Activated CD8-positive, alpha-beta memory T cell treated with anti-CD3 and anti-CD28 coated beads, Interleukin-2, amount 50 U/mL, for 24 hours (primary cell): ENCODE results near the gene SBNO1.
"Not testable (repeated sequence)": the region's sequence is repeated elsewhere in the genome, so short reads cannot be mapped to it uniquely, and the experiment has no call there.

Experiments used
- DNase-seq: peaks from one replicate; pipeline ENCODE4 v3.0.0-alpha.2; 2020; ENCODE audit errors: extremely low read depth

Gene SBNO1

DNA sequence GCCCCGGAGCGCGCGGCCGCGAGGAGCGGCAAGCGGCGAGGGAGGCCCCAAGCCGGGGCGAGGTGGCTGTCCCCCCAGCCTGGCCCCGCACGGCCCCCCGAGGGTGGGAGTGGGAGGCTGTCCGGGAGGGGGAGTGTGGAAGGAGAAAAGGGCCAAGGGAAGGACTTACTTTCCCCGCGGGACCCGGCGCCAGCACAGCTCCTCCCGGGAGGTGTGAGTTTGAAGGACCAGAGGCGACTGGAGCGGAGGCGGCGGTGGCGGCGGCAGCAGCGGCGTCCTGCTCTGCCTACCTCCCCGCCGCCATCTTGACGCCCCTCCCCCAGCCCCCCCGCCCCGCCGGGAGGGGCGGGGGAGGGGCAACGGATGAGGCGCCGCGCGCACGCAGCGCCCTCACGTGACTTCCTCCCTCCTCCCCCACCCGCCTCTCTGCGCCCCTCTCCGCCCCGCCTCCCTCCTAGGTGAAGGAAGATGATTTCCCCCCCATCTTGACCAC is at the start of gene SBNO1:
TSS of gene SBNO1 (minus strand) at position 316 of the 493 bp plus-strand sequence. CDS start 14,406 bp downstream, outside the sequence.
- peak; percentile 73 for DNase-seq

DNA sequence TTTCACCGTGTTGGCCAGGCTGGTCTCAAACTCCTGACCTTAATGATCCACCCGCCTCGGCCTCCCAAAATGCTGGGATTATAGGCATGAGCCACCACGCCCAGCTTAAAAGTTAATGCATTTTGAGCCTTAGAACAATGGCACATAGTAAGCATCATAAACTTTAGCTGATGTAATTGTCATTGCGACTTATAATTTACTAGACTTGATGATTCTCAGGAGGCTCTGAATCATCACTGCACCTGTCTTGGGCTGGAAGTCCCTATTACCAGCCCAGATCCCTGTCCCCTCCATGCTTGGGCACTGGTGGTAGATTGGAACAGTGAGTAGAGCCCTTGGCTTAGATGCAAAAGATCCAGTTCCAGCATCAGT is 45.4 kb upstream of the SBNO1 start:
- DNase-seq: no peak

DNA sequence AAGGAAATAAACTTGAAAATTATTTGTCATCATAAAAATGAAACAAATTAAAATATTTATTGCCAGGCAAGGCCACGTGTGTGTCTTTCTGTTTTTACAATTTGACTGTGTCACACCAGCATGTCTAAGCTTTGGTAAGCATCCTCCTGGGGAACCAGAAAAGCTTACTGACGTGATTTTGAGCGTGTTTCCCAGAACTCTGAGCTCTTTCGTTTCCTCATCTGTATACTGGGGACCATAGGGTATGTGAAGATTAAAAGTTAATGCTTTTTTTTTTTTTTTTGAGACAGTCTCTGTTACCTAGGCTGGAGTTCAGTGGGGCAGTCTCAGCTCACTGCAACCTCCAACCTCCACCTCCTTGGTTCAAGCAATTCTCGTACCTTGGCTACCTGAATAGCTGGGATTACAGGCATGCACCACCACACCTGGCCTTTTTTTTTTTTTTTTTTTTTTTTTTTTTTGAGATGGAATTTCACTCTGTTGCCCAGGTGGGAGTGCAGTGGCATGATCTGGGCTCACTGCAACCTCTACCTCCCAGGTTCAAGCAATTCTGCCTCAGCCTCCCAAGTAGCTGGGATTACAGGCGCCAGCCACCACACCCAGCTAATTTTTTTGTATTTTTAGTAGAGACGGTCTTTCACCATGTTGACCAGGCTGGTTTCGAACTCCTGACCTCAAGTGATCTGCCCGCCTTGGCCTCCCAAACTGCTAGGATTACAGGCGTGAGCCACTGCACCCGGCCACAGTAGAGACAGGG is 44.8 kb upstream of the SBNO1 start:
- not testable (repeated sequence) for DNase-seq

DNA sequence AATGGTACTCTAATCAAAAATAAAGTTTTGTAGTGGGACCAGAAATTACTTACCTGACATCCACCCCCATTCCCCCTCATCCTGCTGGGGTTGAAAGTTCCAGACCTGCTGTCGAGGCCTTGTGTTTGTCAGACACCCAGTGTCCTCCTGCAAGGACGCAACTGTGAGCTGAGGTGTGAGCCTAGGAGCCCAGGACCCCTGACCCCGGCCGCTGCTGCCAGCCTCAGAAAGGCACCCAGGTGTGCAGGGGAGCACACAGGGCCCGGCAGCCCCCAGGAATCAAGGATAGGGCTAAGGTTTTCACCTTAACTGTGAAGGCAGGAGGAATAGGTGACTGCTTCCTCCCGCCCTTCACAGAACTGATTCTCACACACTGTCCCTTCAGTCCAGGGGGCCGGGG is 44.0 kb upstream of the SBNO1 start:
- DNase-seq: not testable (repeated sequence)

DNA sequence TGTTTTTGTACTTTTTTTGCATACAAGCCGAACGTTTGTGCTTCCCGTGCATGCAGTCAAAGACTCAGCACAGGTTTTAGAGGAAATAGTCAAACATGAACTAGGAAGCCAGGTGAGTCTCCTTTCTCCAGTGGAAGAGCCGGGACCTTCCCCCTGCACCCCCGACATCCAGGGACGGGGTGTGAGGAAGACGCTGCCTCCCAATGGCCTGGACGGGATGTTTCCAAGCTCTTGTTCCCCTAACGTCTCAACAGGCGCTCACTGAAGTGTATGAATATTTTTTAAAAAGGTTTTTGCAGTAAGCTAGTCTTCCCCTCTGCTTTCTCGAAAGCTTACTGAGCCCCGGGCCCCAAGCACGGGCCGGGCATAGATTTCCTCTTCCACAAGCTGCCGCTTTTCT is 43.3 kb upstream of the SBNO1 start:
- DNase-seq: not testable (repeated sequence)

DNA sequence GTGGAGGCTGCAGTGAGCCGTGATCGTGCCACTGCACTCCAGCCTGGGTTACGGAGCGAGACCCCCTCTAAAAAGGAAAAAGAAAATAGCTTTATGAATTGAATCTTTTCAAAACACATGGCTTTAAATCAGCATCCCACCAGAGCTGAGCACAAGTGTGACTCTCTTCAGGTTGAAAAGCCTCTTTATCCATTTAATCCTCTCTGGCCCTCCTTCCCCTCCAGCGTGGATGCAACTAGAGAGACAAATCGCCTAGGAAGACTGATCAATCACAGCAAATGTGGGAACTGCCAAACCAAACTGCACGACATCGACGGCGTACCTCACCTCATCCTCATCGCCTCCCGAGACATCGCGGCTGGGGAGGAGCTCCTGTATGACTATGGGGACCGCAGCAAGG is 42.6 kb upstream of the SBNO1 start:
- not testable (repeated sequence) for DNase-seq

DNA sequence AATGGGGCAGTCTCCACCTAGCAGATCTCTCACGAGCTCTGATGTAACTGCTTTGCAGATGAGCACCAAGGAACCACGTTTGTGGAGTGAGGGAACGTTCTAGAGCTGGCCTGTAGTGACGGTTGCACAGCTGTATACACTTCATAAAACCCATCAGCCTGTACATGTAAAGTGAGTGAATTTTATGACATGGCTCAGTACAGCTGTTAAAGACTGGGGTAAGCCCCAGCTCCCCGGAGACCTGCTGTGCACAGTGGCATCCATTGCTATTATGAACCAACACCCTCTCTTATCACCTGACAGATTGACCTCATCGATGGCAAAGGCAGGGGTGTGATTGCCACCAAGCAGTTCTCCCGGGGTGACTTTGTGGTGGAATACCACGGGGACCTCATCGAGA is 39.9 kb upstream of the SBNO1 start:
- no peak for DNase-seq

DNA sequence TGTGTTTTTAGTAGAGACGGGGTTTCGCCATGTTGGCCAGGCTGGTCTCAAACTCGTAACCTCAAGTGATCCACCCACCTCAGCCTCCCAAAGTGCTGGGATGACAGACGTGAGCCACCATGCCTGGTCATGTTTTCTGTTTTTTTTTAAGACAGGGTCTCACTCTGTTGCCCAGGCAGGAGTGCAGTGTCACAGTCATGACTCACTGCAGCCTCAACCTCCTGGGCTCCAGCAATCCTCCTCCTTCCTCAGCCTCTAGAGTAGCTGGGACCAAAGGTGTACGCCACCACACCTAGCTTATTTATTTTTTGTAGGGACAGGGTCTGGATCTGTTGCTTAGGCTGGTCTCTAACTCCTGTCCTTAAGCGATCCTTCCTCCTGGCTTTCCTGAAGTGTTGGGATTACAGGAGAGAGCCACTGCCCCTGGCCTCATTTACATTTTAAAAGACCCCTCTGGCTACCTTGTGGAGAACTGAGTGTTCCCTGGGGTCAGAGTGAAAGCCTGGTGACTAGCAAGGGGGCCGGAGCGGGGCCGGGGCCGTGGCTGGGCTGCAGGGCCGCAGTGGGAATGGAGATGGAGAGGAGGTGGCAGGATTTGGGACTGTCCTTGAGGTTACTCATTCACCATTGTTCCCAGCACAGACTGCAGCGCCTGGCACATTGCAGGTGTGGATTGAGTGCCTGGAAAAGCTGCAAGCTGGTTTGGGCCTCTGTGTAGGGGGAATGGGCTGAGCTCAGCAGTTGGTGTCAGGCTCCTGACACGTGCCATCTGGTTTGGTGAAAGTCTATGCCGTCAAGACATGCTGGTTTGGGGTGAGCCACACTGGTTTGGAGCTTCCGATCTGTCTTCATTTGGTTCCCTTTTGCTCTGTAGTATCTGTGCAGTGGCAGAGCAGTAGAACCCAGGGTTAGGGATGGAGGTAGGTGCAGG is 37.4 kb upstream of the SBNO1 start:
- no peak for DNase-seq

DNA sequence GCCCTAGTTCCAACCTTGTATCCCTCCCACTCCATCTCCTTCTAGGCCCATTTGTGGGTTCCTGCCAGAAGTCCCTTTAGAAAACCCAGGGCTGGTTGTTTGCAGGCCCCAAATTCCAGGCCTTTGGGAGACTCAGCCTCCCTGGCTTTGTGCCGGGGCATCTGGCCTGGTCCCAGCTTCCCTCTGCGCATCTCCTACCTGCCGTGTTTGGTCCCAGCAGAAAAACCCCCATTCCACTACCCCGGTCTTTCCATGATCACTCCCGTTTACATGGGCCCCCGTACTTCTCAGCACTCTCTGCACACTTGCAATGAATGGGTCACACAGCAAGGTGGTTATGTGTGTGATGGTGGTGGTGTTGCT is 34.6 kb upstream of the SBNO1 start:
- no peak for DNase-seq

DNA sequence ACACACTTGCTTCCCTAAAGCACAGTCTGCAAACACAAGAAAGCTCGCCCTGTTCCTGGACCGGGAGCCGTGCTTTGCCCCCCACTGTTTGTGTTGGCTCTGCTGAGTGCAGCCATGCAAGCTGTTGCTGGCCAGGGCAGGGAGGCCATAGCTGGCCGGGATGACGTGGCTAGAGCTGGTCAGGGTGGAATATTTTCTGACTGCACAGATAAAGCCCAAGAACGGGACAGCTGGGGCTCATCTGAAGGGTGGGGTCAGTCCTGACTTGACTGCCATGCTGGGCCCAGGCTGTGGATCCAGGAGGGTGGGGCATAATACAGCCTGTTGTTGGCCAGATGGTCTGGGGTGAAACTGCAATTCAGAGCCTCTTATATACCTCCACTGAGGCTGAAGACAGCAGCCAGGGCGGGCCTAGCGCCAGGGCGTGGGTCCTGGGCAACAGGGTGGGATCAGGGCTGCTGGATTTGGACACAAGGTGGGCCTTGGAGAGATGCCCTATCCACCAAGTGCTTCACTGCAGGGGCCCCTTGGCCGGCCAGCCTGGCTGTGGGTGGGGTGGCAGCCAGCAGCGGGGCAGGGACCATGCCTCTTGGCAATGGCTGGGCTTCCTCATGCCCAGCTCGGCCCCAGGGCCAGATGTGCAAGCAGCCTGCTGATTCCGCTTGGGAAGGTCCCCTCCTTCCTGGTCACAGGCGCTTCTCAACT is 34.1 kb upstream of the SBNO1 start:
- DNase-seq: no peak

DNA sequence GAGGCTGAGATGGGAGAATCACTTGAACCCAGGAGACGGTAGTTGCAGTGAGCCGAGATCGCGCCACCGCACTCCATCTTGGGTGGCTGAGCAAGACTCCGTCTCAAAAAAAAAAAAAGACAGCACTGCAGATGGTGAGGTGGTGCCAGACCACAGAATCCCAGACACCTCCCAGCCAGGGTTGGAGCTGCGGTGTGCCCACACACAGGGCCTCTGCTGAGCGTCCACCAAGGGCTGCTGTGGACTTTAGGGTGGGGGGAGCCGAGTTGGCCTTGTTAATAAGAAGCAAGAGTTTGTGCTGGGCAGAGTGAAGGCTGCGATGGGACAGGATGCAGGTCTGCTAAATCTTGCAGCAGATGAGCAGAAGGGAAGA is 33.5 kb upstream of the SBNO1 start:
- DNase-seq: no peak

DNA sequence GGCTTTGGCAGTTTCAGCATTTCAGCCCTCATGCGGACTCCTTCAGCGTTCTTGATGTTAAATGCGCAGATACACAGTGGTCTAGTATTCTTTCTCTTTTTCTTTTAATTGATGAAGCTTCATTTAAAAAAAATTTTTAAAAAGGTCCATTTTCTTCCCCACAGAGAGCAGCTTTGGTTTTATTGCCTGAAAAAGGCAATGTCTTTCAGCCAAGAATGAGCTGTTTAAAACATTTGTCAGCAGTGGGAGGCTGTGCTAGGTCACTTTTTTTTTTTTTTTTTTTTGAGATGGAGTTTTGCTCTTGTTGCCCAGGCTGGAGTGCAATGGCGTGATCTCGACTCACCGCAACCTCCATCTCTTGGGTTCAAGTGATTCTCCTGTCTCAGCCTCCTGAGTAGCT is 32.8 kb upstream of the SBNO1 start:
- DNase-seq: no peak

DNA sequence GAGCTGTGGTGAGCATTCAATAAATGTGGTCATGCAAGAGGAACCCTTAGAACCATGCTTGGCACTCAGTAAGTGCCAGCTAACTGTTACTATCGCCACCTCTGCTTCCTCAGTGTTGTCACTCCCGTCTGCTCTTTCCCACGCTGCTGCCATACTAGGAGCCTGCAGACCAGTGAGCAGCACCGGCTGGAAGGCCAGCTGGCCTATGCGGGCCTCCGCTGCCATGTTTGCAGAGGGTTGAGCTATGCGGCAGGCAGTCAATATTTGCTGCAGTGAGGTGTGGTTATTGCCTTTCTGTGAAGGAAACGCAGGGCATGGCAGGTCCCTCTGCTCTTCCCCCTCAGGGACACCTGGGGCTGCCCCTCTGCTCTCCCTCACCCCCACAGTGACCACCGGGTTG is 32.3 kb upstream of the SBNO1 start:
- no peak for DNase-seq

DNA sequence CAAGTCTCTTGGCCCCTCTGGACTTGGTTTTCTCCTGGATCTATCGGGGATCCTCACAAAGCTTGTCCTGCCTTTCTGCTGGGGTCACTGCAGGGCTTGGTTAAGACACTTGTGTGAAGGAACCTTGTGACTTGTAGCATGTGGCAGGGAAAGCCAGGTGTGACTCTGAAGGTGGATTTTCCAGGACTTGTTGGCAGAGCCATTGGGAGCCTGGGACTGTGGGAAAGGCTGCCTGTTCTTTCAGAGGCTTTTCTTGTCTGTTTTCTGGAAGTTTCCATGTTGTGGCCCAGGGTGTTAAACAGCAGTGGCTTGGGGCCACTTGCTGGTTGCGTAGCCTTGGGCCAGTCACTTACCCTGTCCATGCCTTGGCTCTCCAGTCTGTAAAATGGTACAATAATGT is 31.9 kb upstream of the SBNO1 start:
- no peak for DNase-seq

DNA sequence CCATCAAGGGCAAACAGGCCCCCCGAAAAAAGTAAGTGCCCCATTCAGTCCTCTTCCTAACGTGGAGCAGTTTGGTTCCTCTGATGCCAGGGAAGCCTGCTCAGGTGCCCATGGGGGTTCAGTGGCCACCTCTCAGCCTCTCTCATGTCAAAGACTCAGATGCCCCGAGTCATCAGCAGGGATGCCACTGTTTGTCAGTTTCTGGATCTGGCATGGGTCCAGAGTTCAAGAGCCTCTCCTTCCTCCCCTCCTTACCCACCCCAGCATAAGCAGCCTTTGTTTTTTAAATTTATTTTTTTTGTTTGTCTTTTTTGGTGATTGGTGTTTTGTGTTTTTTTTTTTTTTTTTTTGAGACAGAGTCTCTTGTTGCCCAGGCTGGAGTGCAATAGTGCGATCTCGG is 30.6 kb upstream of the SBNO1 start:
- DNase-seq: no peak

DNA sequence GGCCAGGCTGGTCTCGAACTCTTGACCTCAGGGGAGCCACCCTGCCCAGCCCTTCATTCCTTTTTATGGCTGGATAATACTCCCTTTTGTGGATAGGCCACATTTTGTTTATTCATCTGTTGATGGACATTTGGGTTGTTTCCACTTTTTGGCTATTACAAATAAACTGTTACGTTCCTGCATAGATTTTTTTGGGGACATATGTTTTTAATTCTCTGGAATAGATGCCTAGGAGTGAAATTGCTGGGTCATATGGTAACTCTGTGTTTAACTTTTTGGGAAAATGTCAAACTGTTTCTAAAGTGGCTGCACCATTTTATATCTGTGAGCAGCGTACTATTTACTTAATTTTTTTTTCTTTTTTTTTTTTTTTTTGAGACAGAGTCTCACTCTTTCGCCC is 29.1 kb upstream of the SBNO1 start:
- DNase-seq: no peak

DNA sequence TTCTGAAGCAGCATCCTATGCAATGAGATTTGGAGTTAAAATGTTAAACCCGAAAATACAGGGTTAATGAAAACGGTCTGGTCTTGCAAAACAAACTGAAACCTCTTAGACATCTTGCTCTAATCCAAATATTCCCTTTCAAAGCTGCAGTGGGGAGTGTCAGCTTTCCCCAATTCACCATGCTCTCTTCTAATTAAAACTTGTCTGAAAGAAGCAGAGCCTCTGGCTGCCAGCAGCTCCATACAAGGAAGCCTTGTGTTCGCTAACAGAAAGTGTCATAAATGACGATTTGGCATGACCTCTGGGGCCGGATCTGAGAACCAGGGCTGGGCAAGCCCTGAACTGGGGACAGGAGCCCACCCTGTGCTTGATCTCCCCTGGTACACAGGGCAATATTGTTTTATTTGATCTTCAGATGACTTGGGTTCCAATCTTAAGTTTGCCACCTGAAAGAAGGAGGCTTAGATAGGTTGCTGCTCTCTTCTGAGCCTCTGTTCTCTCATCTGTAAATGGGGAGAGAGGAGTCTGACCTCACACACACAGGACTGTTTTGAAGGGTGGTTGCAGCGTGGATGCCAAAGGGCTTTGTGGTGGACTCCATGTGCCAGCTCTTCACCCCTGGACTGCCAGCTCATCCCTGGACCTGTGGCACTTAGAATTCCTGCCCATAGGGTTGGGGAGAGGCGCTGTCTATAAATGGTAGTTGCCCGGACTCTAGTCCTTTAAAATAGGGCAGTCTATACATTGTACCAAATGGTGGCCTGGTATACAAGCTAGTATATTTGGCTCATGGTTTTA is 27.1 kb upstream of the SBNO1 start:
- no peak for DNase-seq

DNA sequence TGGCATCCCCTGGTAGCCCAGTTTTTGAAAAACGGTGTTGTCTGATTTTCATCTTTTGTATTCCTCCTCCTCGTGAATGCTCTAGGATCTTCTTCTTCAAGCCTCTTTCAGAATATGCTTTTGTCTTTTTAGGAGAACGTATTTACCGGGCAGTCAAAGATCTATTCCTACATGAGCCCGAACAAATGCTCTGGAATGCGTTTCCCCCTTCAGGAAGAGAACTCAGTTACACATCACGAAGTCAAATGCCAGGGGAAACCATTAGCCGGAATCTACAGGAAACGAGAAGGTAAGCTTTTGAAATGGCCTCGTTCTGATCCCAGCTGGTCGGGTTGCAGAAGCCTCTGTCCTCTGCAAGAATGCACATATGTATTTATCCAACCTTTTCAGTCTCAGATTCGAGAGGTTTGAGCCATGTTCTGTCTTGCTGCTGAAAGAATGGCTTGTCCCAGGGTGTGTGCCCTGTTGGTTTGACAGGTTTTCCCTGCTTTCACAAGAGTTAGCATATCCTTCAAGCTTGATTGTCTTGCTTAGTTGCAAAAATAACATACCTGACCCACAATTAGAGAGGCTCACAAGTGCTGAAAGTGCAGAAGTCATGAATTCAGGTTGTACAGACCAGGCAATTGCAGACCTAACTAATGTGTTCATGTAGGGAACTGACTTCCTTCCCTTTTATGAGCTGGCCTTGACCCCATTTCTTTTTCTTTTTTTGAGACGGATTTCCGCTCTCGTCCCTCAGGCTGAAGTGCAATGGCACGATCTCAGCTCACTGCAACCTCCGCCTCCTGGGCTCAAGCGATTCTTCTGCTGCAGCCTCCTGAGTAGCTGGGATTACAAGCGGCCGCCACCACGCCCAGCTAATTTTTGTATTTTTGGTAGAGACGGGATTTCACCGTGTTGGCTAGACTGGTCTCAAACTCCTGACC is 26.1 kb upstream of the SBNO1 start:
- DNase-seq: no peak

DNA sequence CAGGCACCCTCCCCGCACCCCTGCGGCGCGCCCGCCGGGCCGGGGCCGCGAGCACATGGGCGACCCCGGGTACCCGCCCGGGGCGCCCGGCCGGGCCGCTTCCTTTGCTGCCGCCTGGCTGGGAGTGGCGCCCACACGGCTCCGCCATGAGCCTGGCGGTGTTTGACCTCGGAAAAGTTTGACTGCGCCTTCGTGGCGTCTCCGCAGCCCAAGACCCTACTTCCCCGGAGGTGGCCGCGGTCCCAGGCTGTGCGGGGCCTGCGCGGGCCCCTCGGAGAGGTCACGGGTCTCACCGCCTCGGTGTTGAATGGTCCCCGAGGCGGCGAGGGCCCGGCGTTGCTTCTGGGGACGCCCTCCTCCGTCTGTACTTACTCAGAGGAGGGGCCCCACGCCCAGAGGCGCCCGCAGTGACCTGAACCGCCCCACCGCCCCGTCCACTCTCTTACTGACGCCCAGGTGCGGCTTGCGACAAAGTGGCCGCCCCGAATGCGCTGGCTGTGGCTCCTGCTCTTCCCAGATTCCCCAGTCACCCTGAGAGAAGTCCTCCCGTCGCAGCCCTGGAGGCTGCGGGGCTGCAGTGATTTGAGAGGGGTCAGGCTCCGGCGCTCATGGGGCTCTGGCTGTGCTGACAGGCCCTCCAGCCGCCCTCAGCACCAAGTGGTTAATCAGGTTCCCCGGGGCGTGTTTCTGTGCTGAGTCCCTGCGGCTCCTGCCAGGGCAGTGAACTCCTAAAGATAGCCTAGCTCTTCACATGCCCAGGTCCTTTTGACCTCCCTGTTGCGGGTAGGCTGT is 25.1 kb upstream of the SBNO1 start:
- no peak for DNase-seq
